ENCODE measurements around the gene HNRNPLL.
"Not testable (repeated sequence)": the region's sequence is repeated elsewhere in the genome, so short reads cannot be mapped to it uniquely, and the experiment has no call there.

Gene HNRNPLL

GRCh38 chr2:38557217-38557616, 45.5 kb downstream of the HNRNPLL start:
- no peak for DNase-seq (ENCODE audit: low spot score in 2 of 2)
- no peak overlapping the region for H3K4me3 Mint-ChIP-seq
- no peaks in the 10 kb centered on the region for H3K9me3 Mint-ChIP-seq
- peaks cover 6% of the 10 kb centered on the region for H3K4me1 Mint-ChIP-seq
- ATAC-seq = no peak
- H3K36me3 Mint-ChIP-seq = peaks cover 60% of the 10 kb centered on the region
- no peak overlapping the region for H3K27ac Mint-ChIP-seq

- Mint-ChIP-seq H3K4me3 (no peak overlapping the region), H3K9me3 (no peaks in the 10 kb centered on the region), H3K27ac (peak overlapping the region; percentile 20), H3K4me1 (peaks cover 7% of the 10 kb centered on the region), H3K36me3 (peaks cover 50% of the 10 kb centered on the region)
- DNase-seq (ENCODE audit: low spot score in 2 of 2) = no peak
- ATAC-seq = no peak
Observed at GRCh38 chr2:38556006-38556801, 46.5 kb downstream of the HNRNPLL start.

GRCh38 chr2:38554973-38555595, 47.6 kb downstream of the HNRNPLL start:
- Mint-ChIP-seq H3K4me1 (peaks cover 7% of the 10 kb centered on the region), H3K27ac (peak overlapping the region; percentile 20), H3K36me3 (peaks cover 47% of the 10 kb centered on the region), H3K9me3 (no peaks in the 10 kb centered on the region), H3K4me3 (no peak overlapping the region)
- no peak for ATAC-seq
- DNase-seq (ENCODE audit: low spot score in 2 of 2) = no peak

GRCh38 chr2:38553554-38553953, 49.2 kb downstream of the HNRNPLL start:
- ATAC-seq (no peak), DNase-seq (ENCODE audit: low spot score in 2 of 2) (no peak)
- Mint-ChIP-seq H3K36me3 (peaks cover 32% of the 10 kb centered on the region), H3K4me1 (peaks cover 7% of the 10 kb centered on the region), H3K4me3 (no peak overlapping the region), H3K27ac (no peak overlapping the region), H3K9me3 (no peaks in the 10 kb centered on the region)

- no peak for ATAC-seq
Observed at GRCh38 chr2:38552259-38552658, 50.5 kb downstream of the HNRNPLL start.

GRCh38 chr2:38551746-38552145, 51.0 kb downstream of the HNRNPLL start:
- Mint-ChIP-seq H3K36me3 (peaks cover 17% of the 10 kb centered on the region), H3K4me3 (no peak overlapping the region), H3K9me3 (no peaks in the 10 kb centered on the region), H3K4me1 (peaks cover 7% of the 10 kb centered on the region), H3K27ac (peak overlapping the region; percentile 15)
- DNase-seq (ENCODE audit: low spot score in 2 of 2) (no peak), ATAC-seq (no peak)

More at GRCh38 chr2:38552259-38552658, 50.5 kb downstream of the HNRNPLL start:
- no peak for DNase-seq (ENCODE audit: low spot score in 2 of 2)
- H3K36me3 Mint-ChIP-seq = peaks cover 22% of the 10 kb centered on the region
- no peak overlapping the region for H3K4me3 Mint-ChIP-seq
- H3K27ac Mint-ChIP-seq = peak overlapping the region; percentile 15
- peaks cover 7% of the 10 kb centered on the region for H3K4me1 Mint-ChIP-seq
- no peaks in the 10 kb centered on the region for H3K9me3 Mint-ChIP-seq

- Mint-ChIP-seq H3K4me3 (no peak overlapping the region), H3K9me3 (no peaks in the 10 kb centered on the region), H3K27ac (no peak overlapping the region), H3K36me3 (peaks cover 16% of the 10 kb centered on the region), H3K4me1 (peaks cover 7% of the 10 kb centered on the region)
- ATAC-seq (no peak), DNase-seq (ENCODE audit: low spot score in 2 of 2) (no peak)
Observed at GRCh38 chr2:38551171-38551570, 51.6 kb downstream of the HNRNPLL start.

- no peaks in the 10 kb centered on the region for H3K9me3 Mint-ChIP-seq
- H3K4me1 Mint-ChIP-seq = peaks cover 7% of the 10 kb centered on the region
- peaks cover 16% of the 10 kb centered on the region for H3K36me3 Mint-ChIP-seq
- ATAC-seq = no peak
- H3K27ac Mint-ChIP-seq = no peak overlapping the region
- no peak for DNase-seq (ENCODE audit: low spot score in 2 of 2)
- H3K4me3 Mint-ChIP-seq = no peak overlapping the region
Observed at GRCh38 chr2:38549851-38550250, 52.9 kb downstream of the HNRNPLL start.

- H3K9me3 Mint-ChIP-seq = no peaks in the 10 kb centered on the region
- peaks cover 7% of the 10 kb centered on the region for H3K4me1 Mint-ChIP-seq
- H3K36me3 Mint-ChIP-seq = peaks cover 16% of the 10 kb centered on the region
- H3K27ac Mint-ChIP-seq = no peak overlapping the region
- ATAC-seq = no peak
- no peak overlapping the region for H3K4me3 Mint-ChIP-seq
- DNase-seq (ENCODE audit: low spot score in 2 of 2) = no peak
Observed at GRCh38 chr2:38549071-38549704, 53.5 kb downstream of the HNRNPLL start.

- H3K9me3 Mint-ChIP-seq = no peaks in the 10 kb centered on the region
- DNase-seq (ENCODE audit: low spot score in 2 of 2) = no peak
- no peak overlapping the region for H3K4me3 Mint-ChIP-seq
- H3K4me1 Mint-ChIP-seq = peaks cover 11% of the 10 kb centered on the region
- no peak overlapping the region for H3K27ac Mint-ChIP-seq
- H3K36me3 Mint-ChIP-seq = peaks cover 13% of the 10 kb centered on the region
- no peak for ATAC-seq
Observed at GRCh38 chr2:38547791-38548190, 54.9 kb downstream of the HNRNPLL start.

- Mint-ChIP-seq H3K9me3 (no peaks in the 10 kb centered on the region), H3K27ac (no peak overlapping the region), H3K4me3 (no peak overlapping the region), H3K4me1 (peaks cover 10% of the 10 kb centered on the region), H3K36me3 (peaks cover 7% of the 10 kb centered on the region)
- ATAC-seq (no peak), DNase-seq (ENCODE audit: low spot score in 2 of 2) (no peak)
Observed at GRCh38 chr2:38546585-38546984, 56.1 kb downstream of the HNRNPLL start.

- H3K9me3 Mint-ChIP-seq = no peaks in the 10 kb centered on the region
- DNase-seq (ENCODE audit: low spot score in 2 of 2) (no peak), ATAC-seq (no peak)
- H3K4me3 Mint-ChIP-seq = no peak overlapping the region
- no peak overlapping the region for H3K27ac Mint-ChIP-seq
- H3K4me1 Mint-ChIP-seq = peaks cover 10% of the 10 kb centered on the region
- H3K36me3 Mint-ChIP-seq = peaks cover 7% of the 10 kb centered on the region
Observed at GRCh38 chr2:38546064-38546463, 56.7 kb downstream of the HNRNPLL start.

GRCh38 chr2:38542248-38542631, 60.5 kb downstream of the HNRNPLL start:
- not testable (repeated sequence) for DNase-seq (ENCODE audit: low spot score in 2 of 2); H3K36me3 Mint-ChIP-seq; H3K9me3 Mint-ChIP-seq; H3K27ac Mint-ChIP-seq; H3K4me1 Mint-ChIP-seq
- H3K4me3 Mint-ChIP-seq = peak overlapping the region; percentile 25
- ATAC-seq = peak; percentile 71

- Mint-ChIP-seq H3K27ac (no peak overlapping the region), H3K4me3 (no peak overlapping the region), H3K9me3 (no peaks in the 10 kb centered on the region), H3K4me1 (peaks cover 10% of the 10 kb centered on the region), H3K36me3 (no peaks in the 10 kb centered on the region)
- ATAC-seq (no peak), DNase-seq (ENCODE audit: low spot score in 2 of 2) (no peak)
Observed at GRCh38 chr2:38540580-38541286, 62.0 kb downstream of the HNRNPLL start.

GRCh38 chr2:38539086-38539485, 63.6 kb downstream of the HNRNPLL start:
- H3K4me3 Mint-ChIP-seq = no peak overlapping the region
- DNase-seq (ENCODE audit: low spot score in 2 of 2) = no peak
- H3K27ac Mint-ChIP-seq = no peak overlapping the region
- no peak for ATAC-seq
- no peaks in the 10 kb centered on the region for H3K36me3 Mint-ChIP-seq
- peaks cover 10% of the 10 kb centered on the region for H3K4me1 Mint-ChIP-seq
- H3K9me3 Mint-ChIP-seq = no peaks in the 10 kb centered on the region

Data from stimulated activated effector memory CD8-positive, alpha-beta T cell treated with anti-CD3 and anti-CD28 coated beads, Interleukin-12 subunit alpha, Interleukin-12 subunit beta, amount 100 ng/mL, for 72 hours (primary cell).